Natural killer cell (primary cell): ENCODE results near the gene TMEM53. TPM values are rescaled to one million over a fixed set of nuclear protein-coding genes. Genes with fewer than 3 reads are reported as not detected.

Experiments
- ATAC-seq, 3 donors: fragments of 150-1000 bp in 2 of 3; fragments of 200-7000 bp in 1 of 3; cut with Tn5 transposase; 1 replicate in 1 of 3; 2 replicates in 2 of 3; pipeline ENCODE4 v1.10.0; 2021; ENCODE audit warnings: mild to moderate bottlenecking in 2 of 3, moderate library complexity in 2 of 3
- DNase-seq, 2 donors: peaks; one replicate each; pipeline versions ENCODE4 v3.0.0 to v3.0.0-alpha.2; 2013 to 2021; ENCODE audit warnings: mixed read lengths in 1 of 2
- H3K27ac ChIP-seq: one replicate; pipeline ENCODE4 v1.5.1; 2013; ENCODE audit warnings: mild to moderate bottlenecking, low read length
- H3K27me3 ChIP-seq: one replicate; pipeline ENCODE4 v1.6.1; 2013; ENCODE audit warnings: low read length; ENCODE audit not compliant: control insufficient read depth, insufficient read depth
- H3K36me3 ChIP-seq: one replicate; pipeline ENCODE4 v1.6.1; 2013; ENCODE audit warnings: low read length; ENCODE audit not compliant: control insufficient read depth, insufficient read depth
- H3K4me1 ChIP-seq: one replicate; pipeline ENCODE4 v1.6.1; 2013; ENCODE audit warnings: low read length; ENCODE audit not compliant: control insufficient read depth, insufficient read depth
- H3K4me3 ChIP-seq: one replicate; pipeline ENCODE4 v1.5.1; 2013; ENCODE audit warnings: low read length
- H3K9me3 ChIP-seq: one replicate; pipeline ENCODE4 v1.6.1; 2013; ENCODE audit warnings: low read length; ENCODE audit not compliant: control insufficient read depth, insufficient read depth
- H3K27ac Mint-ChIP-seq, 2 donors: one replicate each; pipeline ENCODE4 v1.8.0; 2022; ENCODE audit warnings: mild to moderate bottlenecking in 2 of 2, mixed read lengths in 2 of 2, moderate library complexity in 1 of 2
- H3K27me3 Mint-ChIP-seq, 2 donors: one replicate each; pipeline ENCODE4 v1.8.0; 2022; ENCODE audit warnings: low read depth in 2 of 2, mixed read lengths in 2 of 2
- H3K36me3 Mint-ChIP-seq: one replicate; pipeline ENCODE4 v1.8.0; 2022; ENCODE audit warnings: mixed read lengths
- H3K4me1 Mint-ChIP-seq, 2 donors: one replicate each; pipeline ENCODE4 v1.8.0; 2022; ENCODE audit warnings: mixed read lengths in 2 of 2
- H3K4me3 Mint-ChIP-seq: one replicate; pipeline ENCODE4 v1.8.0; 2022; ENCODE audit warnings: mild to moderate bottlenecking, moderate library complexity, mixed read lengths
- H3K9me3 Mint-ChIP-seq, 2 donors: one replicate each; pipeline ENCODE4 v1.8.0; 2022; ENCODE audit warnings: mixed read lengths in 2 of 2
- WGBS: methylation state at CpG from one replicate; pipeline ENCODE4 v1.1.7; 2013; ENCODE audit warnings: missing lambda C conversion rate; ENCODE audit not compliant: insufficient coverage; 5-methylcytosine and 5-hydroxymethylcytosine counted together
- intact Hi-C: fragments of 100-400 bp; cut with micrococcal nuclease; formaldehyde crosslinking; loops from one replicate; pipeline ENCODE4 v1.14.2; 2022
- total RNA-seq, 4 donors: library from RNA; stranded (reverse); fragments of 120-200 nt in 1 of 4; gene quantifications; one replicate each; pipeline versions ENCODE4 v1.2.3 to v1.2.4, GENCODE V29; 2013 to 2022
- TF ChIP-seq, protein P1 (sequence below): fragments of 200-600 bp; IDR thresholded peaks from one replicate; pipeline ENCODE4 v1.8.0; 2022; ENCODE audit warnings: antibody characterized with exemption

TMEM53 gene
- total RNA-seq, 3 donors from 2014 or later (not counting 1 experiment from before 2014, with no cell fraction given): 2.2 to 3.8 (median 3.3) TPM

DNA sequence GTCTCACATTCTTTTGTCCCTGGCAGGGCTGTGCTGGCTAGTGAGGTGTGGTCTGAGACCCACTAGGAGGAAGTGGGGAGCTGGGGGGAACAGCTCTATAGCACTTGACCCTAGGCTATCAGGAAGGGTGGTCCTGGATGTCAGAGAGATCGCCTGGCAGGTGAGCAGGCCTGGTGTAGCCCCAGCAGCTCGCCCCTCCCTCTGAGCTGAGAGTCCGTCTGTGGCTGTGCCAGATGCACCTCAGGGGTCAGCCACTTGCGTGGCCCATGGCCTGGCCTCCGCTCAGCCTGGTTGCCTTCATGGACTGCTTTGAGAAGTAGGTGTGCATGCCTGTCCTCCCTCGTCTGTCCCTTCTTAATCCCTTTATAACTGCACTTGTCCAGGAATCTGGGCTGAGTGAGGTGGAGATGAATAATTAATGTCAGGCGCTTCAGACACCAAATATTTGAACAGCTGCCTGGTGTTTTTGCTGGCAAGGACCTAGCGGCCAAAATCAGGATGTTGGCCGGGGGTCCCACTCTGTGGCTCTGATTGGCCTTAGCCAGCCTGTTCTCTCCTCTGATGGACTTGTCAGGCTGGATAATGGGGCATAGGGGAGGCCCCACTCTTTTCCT, 30.5 kb downstream of the TMEM53 start:
- Mint-ChIP-seq H3K9me3 (no peaks in the 10 kb centered on the region), H3K4me1 (peaks cover 0 to 29% of the 10 kb centered on the region in 2 donors), H3K27ac (peak overlapping the region in 1 of 2 donors; percentile 84), H3K4me3 (no peak overlapping the region), H3K36me3 (peaks cover 7% of the 10 kb centered on the region), H3K27me3 (no peaks in the 10 kb centered on the region)
- no peak overlapping the region for H3K4me3 ChIP-seq
- H3K27ac ChIP-seq: no peak overlapping the region
- no peak for DNase-seq
- peaks cover 93% of the 10 kb centered on the region for H3K36me3 ChIP-seq
- no peaks in the 10 kb centered on the region for H3K9me3 ChIP-seq
- H3K27me3 ChIP-seq: no peaks in the 10 kb centered on the region
- ATAC-seq: no peak
- H3K4me1 ChIP-seq: no peaks in the 10 kb centered on the region
- TF ChIP-seq, protein P1, sequence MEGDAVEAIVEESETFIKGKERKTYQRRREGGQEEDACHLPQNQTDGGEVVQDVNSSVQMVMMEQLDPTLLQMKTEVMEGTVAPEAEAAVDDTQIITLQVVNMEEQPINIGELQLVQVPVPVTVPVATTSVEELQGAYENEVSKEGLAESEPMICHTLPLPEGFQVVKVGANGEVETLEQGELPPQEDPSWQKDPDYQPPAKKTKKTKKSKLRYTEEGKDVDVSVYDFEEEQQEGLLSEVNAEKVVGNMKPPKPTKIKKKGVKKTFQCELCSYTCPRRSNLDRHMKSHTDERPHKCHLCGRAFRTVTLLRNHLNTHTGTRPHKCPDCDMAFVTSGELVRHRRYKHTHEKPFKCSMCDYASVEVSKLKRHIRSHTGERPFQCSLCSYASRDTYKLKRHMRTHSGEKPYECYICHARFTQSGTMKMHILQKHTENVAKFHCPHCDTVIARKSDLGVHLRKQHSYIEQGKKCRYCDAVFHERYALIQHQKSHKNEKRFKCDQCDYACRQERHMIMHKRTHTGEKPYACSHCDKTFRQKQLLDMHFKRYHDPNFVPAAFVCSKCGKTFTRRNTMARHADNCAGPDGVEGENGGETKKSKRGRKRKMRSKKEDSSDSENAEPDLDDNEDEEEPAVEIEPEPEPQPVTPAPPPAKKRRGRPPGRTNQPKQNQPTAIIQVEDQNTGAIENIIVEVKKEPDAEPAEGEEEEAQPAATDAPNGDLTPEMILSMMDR: no peak
- WGBS: 93% methylated on average over 9 of the region's 9 CpGs
- intact Hi-C loops: no loop called here

DNA sequence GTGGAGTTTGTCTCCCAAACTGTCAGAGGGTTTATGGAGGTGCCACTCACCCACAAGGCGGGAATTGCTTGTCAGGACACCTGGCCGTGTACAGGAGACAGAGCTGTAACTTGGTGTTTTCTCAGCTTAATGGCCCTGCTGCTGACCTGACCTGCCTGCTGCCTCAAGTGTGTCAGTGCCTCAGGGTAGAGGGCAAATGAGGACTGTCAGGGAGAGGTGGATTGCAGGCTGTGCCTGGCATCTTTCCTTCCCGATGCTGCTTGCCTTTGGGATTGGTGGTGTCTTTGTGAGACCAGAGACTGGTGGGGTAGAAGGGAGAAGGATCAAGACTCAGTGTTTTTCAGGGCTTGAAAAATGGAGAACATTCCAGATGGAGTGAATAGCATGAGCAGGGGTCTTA, 31.4 kb downstream of the TMEM53 start:
- peak overlapping the region in 1 of 2 donors; percentile 84 for H3K27ac Mint-ChIP-seq
- Histone ChIP-seq H3K9me3 (no peaks in the 10 kb centered on the region), H3K27ac (no peak overlapping the region), H3K36me3 (peaks cover 92% of the 10 kb centered on the region), H3K4me3 (no peak overlapping the region), H3K4me1 (no peaks in the 10 kb centered on the region), H3K27me3 (no peaks in the 10 kb centered on the region)
- H3K27me3 Mint-ChIP-seq: no peaks in the 10 kb centered on the region
- TF ChIP-seq, protein P1: no peak
- no peak for ATAC-seq
- H3K36me3 Mint-ChIP-seq: peaks cover 7% of the 10 kb centered on the region
- no peak for DNase-seq
- no peaks in the 10 kb centered on the region for H3K9me3 Mint-ChIP-seq
- peaks cover 7 to 35% of the 10 kb centered on the region in 2 donors for H3K4me1 Mint-ChIP-seq
- WGBS: 95% methylated on average over 3 of the region's 3 CpGs
- no peak overlapping the region for H3K4me3 Mint-ChIP-seq
- intact Hi-C loops: no loop called here

DNA sequence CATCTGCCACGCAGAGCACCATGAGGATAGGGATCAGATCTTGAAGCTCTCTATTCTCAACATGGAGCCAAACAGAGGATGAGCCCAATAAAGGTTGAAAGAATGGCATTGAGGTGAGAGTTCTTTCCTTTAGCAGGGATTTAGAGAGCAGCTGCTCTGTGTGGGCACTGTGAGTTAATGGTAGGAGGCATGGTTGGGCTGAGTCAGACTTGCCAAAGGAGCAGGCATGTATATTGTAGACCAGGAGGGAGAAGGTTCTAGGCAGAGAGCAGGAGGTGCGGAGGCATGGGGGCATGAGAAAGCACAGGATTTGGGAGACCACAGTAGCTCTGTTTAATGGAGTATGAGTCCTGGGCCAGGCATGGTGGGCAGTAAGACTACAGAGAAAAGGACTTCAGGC, 32.0 kb downstream of the TMEM53 start:
- no peaks in the 10 kb centered on the region for H3K27me3 ChIP-seq
- H3K27ac Mint-ChIP-seq: peak overlapping the region; percentile 24 to 84
- DNase-seq (no peak), ATAC-seq (no peak)
- H3K4me1 Mint-ChIP-seq: peaks cover 7 to 40% of the 10 kb centered on the region in 2 donors
- H3K9me3 Mint-ChIP-seq: no peaks in the 10 kb centered on the region
- TF ChIP-seq, protein P1: no peak
- no peaks in the 10 kb centered on the region for H3K27me3 Mint-ChIP-seq
- 98% methylated on average over 2 of the region's 2 CpGs for WGBS
- H3K9me3 ChIP-seq: no peaks in the 10 kb centered on the region
- H3K4me3 ChIP-seq: no peak overlapping the region
- H3K4me3 Mint-ChIP-seq: no peak overlapping the region
- peaks cover 92% of the 10 kb centered on the region for H3K36me3 ChIP-seq
- intact Hi-C loops: no loop called here
- H3K36me3 Mint-ChIP-seq: peaks cover 7% of the 10 kb centered on the region
- no peak overlapping the region for H3K27ac ChIP-seq
- no peaks in the 10 kb centered on the region for H3K4me1 ChIP-seq
